GM23338 (cell line): ENCODE results near the gene LMNTD2. TPM values are rescaled to one million over a fixed set of nuclear protein-coding genes. Genes with fewer than 3 reads are reported as not detected.
A peak's percentile ranks its signal among the peaks of the same experiment; 100 is the strongest.

Experiments used
- ATAC-seq: fragments of 200-7000 bp; cut with Tn5 transposase; 3 replicates; pipeline ENCODE4 v1.9.1; 2020
- DNase-seq: peaks from one replicate; pipeline ENCODE4 v3.0.0-alpha.2; 2015; ENCODE audit warnings: low spot score
- H2AFZ ChIP-seq: fragments of 200-600 bp; sonication (generic); 2 replicates; pipeline ENCODE4 v1.8.0; 2016; ENCODE audit warnings: antibody characterized with exemption, mild to moderate bottlenecking, moderate library complexity
- H3F3A ChIP-seq: fragments of 200-600 bp; sonication (generic); replicated peaks from 2 replicates; pipeline ENCODE4 v1.8.0; 2017; ENCODE audit warnings: antibody characterized with exemption, mixed run types, low read depth
- H3K27ac ChIP-seq: fragments of 200-600 bp; sonication (generic); 2 replicates; pipeline ENCODE4 v1.6.1; 2016; ENCODE audit warnings: low read depth
- H3K27me3 ChIP-seq: fragments of 200-600 bp; sonication (generic); 2 replicates; pipeline ENCODE4 v1.8.0; 2016; ENCODE audit warnings: mild to moderate bottlenecking, mixed run types, moderate library complexity; ENCODE audit not compliant: insufficient read depth
- H3K36me3 ChIP-seq: fragments of 200-600 bp; sonication (generic); 2 replicates; pipeline ENCODE4 v1.8.0; 2016; ENCODE audit warnings: mild to moderate bottlenecking; ENCODE audit not compliant: insufficient read depth
- H3K4me1 ChIP-seq: fragments of 200-600 bp; sonication (generic); 2 replicates; pipeline ENCODE4 v1.8.0; 2016; ENCODE audit warnings: mild to moderate bottlenecking, moderate library complexity; ENCODE audit not compliant: insufficient read depth
- H3K4me2 ChIP-seq: fragments of 200-600 bp; sonication (generic); 2 replicates; pipeline ENCODE4 v1.7.1; 2017; ENCODE audit warnings: mixed run types
- H3K4me3 ChIP-seq: fragments of 200-600 bp; sonication (generic); 2 replicates; pipeline ENCODE4 v1.6.1; 2016; ENCODE audit warnings: mixed run types
- H3K79me2 ChIP-seq: fragments of 200-600 bp; sonication (generic); replicated peaks from 2 replicates; pipeline ENCODE4 v1.8.0; 2017; ENCODE audit warnings: mild to moderate bottlenecking; ENCODE audit not compliant: insufficient read depth
- H3K9me2 ChIP-seq: fragments of 200-600 bp; sonication (generic); 2 replicates; pipeline ENCODE4 v1.8.0; 2017; ENCODE audit not compliant: insufficient read depth
- H4K20me1 ChIP-seq: fragments of 200-600 bp; sonication (generic); replicated peaks from 2 replicates; pipeline ENCODE4 v1.8.0; 2017; ENCODE audit warnings: mild to moderate bottlenecking; ENCODE audit not compliant: insufficient read depth
- H3K27ac Mint-ChIP-seq: 2 replicates; pipeline ENCODE4 v1.8.0; 2020; ENCODE audit warnings: inconsistent platforms, mild to moderate bottlenecking, moderate library complexity, mixed read lengths
- H3K27me3 Mint-ChIP-seq: 3 replicates; pipeline ENCODE4 v1.8.0; 2022; ENCODE audit warnings: low read depth, mild to moderate bottlenecking, moderate library complexity, mixed read lengths, inconsistent platforms; ENCODE audit not compliant: insufficient read depth, poor library complexity
- H3K36me3 Mint-ChIP-seq: 3 replicates; pipeline ENCODE4 v1.8.0; 2021; ENCODE audit warnings: low read depth, mild to moderate bottlenecking, inconsistent platforms, moderate library complexity, mixed read lengths
- H3K4me1 Mint-ChIP-seq: 3 replicates; pipeline ENCODE4 v1.8.0; 2020; ENCODE audit warnings: mild to moderate bottlenecking, inconsistent platforms, mixed read lengths
- H3K4me3 Mint-ChIP-seq: 3 replicates; pipeline ENCODE4 v1.8.0; 2021; ENCODE audit warnings: moderate library complexity, mild to moderate bottlenecking, inconsistent platforms, mixed read lengths
- H3K9me3 Mint-ChIP-seq: 3 replicates; pipeline ENCODE4 v1.8.0; 2020; ENCODE audit warnings: moderate library complexity, mild to moderate bottlenecking, inconsistent platforms, mixed read lengths
- CREB1 ChIP-seq: fragments of 250-450 bp; sonication (Bioruptor Pico); IDR thresholded peaks from 2 replicates; pipeline ENCODE4 v1.5.0; 2020; ENCODE audit warnings: low read depth, mild to moderate bottlenecking, moderate library complexity
- ETS1 ChIP-seq: IDR thresholded peaks from 2 replicates; pipeline ENCODE4 v1.6.1; 2016; ENCODE audit warnings: antibody characterized with exemption
- EZH2phosphoT487 ChIP-seq: fragments of 200-600 bp; sonication (generic); IDR thresholded peaks from one replicate; pipeline ENCODE4 v1.8.1; 2018; ENCODE audit warnings: antibody characterized with exemption; ENCODE audit not compliant: unreplicated experiment
- JUNB ChIP-seq: IDR thresholded peaks from one replicate; pipeline ENCODE4 v1.6.1; 2016; ENCODE audit warnings: antibody characterized with exemption; ENCODE audit not compliant: unreplicated experiment
- NANOG ChIP-seq: IDR thresholded peaks from 2 replicates; pipeline ENCODE4 v1.6.1; 2016; ENCODE audit warnings: antibody characterized with exemption, borderline replicate concordance
- POLR2AphosphoS5 ChIP-seq: IDR thresholded peaks from 2 replicates; pipeline ENCODE4 v1.6.1; 2016; ENCODE audit warnings: antibody characterized with exemption, low read depth
- STAT1 ChIP-seq: IDR thresholded peaks from one replicate; pipeline ENCODE4 v1.6.1; 2016; ENCODE audit warnings: antibody characterized with exemption; ENCODE audit not compliant: unreplicated experiment
- ZNF114 ChIP-seq: fragments of 250-450 bp; sonication (Bioruptor Pico); IDR thresholded peaks from 2 replicates; pipeline ENCODE4 v1.5.0; 2020; ENCODE audit warnings: mild to moderate bottlenecking, moderate library complexity
- ZNF331 ChIP-seq: fragments of 250-450 bp; sonication (Bioruptor Pico); IDR thresholded peaks from 2 replicates; pipeline ENCODE4 v1.5.0; 2020; ENCODE audit warnings: low read depth, mild to moderate bottlenecking, moderate library complexity
- polyA plus RNA-seq: library from polyadenylated mRNA; unstranded; fragments of >200 nt; fragmentation: Nextera tagmentation; extraction: Ambion mirVana; gene quantifications from 2 replicates; pipeline ENCODE4 v1.2.1, GENCODE V29; 2016
- total RNA-seq: library from RNA; depleted of rRNA; stranded (reverse); fragments of >200 nt; shearing (Covaris generic); gene quantifications from 2 replicates; pipeline ENCODE4 v1.2.3, GENCODE V29; 2014

LMNTD2 gene
- total and polyA plus RNA-seq, 2 experiments from 2014 or later = 1.3 to 2.1 TPM

- TF ChIP-seq JUNB (no peak), CREB1 (CRISPR knock-in tag) (no peak), ETS1 (no peak), STAT1 (no peak), ZNF114 (CRISPR knock-in tag) (no peak), POLR2AphosphoS5 (no peak), NANOG (no peak)
Measured at GRCh38 chr11:508956-509355, 51.6 kb downstream of the LMNTD2 start (continued).

DNA sequence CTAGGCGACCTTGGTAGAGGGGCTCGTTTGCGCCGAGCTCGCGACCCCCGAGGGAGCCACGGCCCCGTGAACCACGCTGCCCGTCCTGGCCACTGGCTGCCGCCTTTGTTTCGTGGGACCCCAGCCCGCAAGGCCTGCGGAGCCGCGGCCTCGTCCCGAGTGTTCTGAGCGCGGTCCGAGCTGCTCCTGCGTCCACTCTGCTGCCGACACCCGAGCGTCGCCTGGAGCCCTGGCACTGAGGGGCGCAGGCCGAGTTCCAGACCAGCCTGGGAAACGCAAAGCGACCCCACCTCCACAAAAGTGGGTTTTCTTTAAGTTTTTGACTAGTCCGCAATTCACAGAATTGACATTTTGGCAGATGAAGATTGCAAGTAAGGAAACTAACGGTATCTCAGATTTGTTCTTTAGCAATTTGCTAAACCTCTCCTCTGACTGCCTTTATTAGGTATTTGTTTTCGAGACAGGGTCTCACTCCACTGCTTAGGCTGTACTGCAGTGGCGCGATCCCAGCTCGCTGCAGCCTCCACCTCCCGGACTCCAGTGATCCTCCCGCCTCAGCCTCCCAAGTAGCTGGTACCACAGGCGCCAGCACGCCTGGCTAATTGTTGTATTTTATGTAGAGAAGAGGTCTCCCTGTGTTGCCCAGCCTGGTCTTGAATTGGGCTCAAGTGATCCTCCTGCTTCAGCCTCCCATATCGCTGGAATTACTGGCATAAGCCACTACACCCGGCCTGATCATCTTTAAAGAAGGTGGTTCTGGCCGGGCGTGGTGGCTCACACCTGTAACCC is 52.6 kb downstream of the LMNTD2 start:
- Histone ChIP-seq H3K4me2 (peak overlapping the region; percentile 88), H2AFZ (peak overlapping the region; percentile 59; the same call in 1 of the 2 replicates), H3K4me1 (peaks cover 9% of the 10 kb centered on the region; the same call in 1 of the 2 replicates), H3K27ac (no peak overlapping the region), H3K36me3 (no peaks in the 10 kb centered on the region), H4K20me1 (peaks cover 7% of the 10 kb centered on the region; the same call in 1 of the 2 replicates), H3F3A (peaks cover 19% of the 10 kb centered on the region), H3K4me3 (peak overlapping the region; percentile 97), H3K27me3 (peaks cover 11% of the 10 kb centered on the region; the same call in 1 of the 2 replicates), H3K9me2 (no peaks in the 10 kb centered on the region), H3K79me2 (peaks cover 11% of the 10 kb centered on the region)
- no peak for TF ChIP-seq EZH2phosphoT487
- Mint-ChIP-seq H3K4me3 (peak overlapping the region; percentile 97), H3K27ac (no peak overlapping the region), H3K27me3 (peaks cover 11% of the 10 kb centered on the region), H3K4me1 (peaks cover 13% of the 10 kb centered on the region), H3K36me3 (peaks cover 12% of the 10 kb centered on the region), H3K9me3 (no peaks in the 10 kb centered on the region; the same call in 2 of the 3 replicates)
- peak; percentile 36 for DNase-seq
- peak; percentile 5 for ATAC-seq

- Histone ChIP-seq H2AFZ (peak within 1 kb of the TSS; percentile 84), H3K9me2 (no peaks in the 10 kb centered on the region), H3K79me2 (peaks cover 11% of the 10 kb centered on the region), H4K20me1 (peaks cover 7% of the 10 kb centered on the region; the same call in 1 of the 2 replicates), H3K27ac (peak within 1 kb of the TSS; percentile 100), H3K36me3 (no peaks in the 10 kb centered on the region), H3K4me2 (peak within 1 kb of the TSS; percentile 99), H3F3A (peaks cover 19% of the 10 kb centered on the region), H3K4me3 (peak within 1 kb of the TSS; percentile 97), H3K27me3 (peaks cover 11% of the 10 kb centered on the region; the same call in 1 of the 2 replicates), H3K4me1 (peaks cover 9% of the 10 kb centered on the region; the same call in 1 of the 2 replicates)
- H3K36me3 Mint-ChIP-seq = peaks cover 12% of the 10 kb centered on the region
- peaks cover 11% of the 10 kb centered on the region for H3K27me3 Mint-ChIP-seq
- ATAC-seq (peak; percentile 66), DNase-seq (peak; percentile 93)
- peak within 1 kb of the TSS; percentile 97 for H3K4me3 Mint-ChIP-seq
- no peaks in the 10 kb centered on the region; the same call in 2 of the 3 replicates for H3K9me3 Mint-ChIP-seq
- TF ChIP-seq POLR2AphosphoS5 (peak; percentile 64), ZNF331 (CRISPR knock-in tag) (no peak), STAT1 (no peak)
- peaks cover 13% of the 10 kb centered on the region for H3K4me1 Mint-ChIP-seq
- peak within 1 kb of the TSS; percentile 99 for H3K27ac Mint-ChIP-seq
Measured at GRCh38 chr11:506995-507726, 53.4 kb downstream of the LMNTD2 start, which contains the start of gene RNH1. TSS of gene RNH1 (minus strand) at chr11:507242. CDS start at chr11:502162, 5,080 bp downstream.
